Measurements from ENCODE around the gene HES4. TPM values are rescaled to one million over a fixed set of nuclear protein-coding genes. Genes with fewer than 3 reads are reported as not detected.
"Not testable (repeated sequence)": the region's sequence is repeated elsewhere in the genome, so short reads cannot be mapped to it uniquely, and the experiment has no call there.

Gene HES4
- total and polyA plus RNA-seq, 7 donors: 2.3 to 21.8 (median 12.3) TPM

DNA sequence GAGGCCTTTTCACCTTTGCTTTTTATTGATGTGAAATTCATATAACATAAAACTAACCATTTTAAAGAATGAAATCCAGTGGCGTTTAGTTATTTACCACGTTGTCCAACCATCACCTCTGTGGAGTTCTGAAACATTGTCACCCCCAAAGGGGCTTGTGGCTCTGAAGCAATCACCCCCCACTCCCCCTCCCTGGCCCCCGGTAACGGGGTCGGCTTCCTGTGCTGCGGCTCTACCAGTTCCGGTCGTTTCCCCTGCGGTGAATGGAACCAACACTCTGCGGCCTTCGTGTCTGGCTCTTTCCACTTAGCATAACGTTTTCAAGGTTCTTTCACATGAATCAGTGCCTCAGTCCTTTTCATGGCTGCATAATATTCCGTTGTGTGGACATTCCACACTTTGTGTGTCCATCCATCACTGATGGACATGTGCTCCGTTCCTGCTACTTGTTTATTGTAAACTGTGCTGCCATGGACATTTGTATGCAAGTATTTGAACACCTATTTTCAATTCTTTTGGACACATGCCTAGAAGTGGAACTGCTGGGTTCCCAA, 11.6 kb upstream of the HES4 start:
- no peak for DNase-seq
- no peak for ATAC-seq
- TF ChIP-seq, protein P1, sequence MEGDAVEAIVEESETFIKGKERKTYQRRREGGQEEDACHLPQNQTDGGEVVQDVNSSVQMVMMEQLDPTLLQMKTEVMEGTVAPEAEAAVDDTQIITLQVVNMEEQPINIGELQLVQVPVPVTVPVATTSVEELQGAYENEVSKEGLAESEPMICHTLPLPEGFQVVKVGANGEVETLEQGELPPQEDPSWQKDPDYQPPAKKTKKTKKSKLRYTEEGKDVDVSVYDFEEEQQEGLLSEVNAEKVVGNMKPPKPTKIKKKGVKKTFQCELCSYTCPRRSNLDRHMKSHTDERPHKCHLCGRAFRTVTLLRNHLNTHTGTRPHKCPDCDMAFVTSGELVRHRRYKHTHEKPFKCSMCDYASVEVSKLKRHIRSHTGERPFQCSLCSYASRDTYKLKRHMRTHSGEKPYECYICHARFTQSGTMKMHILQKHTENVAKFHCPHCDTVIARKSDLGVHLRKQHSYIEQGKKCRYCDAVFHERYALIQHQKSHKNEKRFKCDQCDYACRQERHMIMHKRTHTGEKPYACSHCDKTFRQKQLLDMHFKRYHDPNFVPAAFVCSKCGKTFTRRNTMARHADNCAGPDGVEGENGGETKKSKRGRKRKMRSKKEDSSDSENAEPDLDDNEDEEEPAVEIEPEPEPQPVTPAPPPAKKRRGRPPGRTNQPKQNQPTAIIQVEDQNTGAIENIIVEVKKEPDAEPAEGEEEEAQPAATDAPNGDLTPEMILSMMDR (IDR thresholded peaks at IDR 0.05): no peak

DNA sequence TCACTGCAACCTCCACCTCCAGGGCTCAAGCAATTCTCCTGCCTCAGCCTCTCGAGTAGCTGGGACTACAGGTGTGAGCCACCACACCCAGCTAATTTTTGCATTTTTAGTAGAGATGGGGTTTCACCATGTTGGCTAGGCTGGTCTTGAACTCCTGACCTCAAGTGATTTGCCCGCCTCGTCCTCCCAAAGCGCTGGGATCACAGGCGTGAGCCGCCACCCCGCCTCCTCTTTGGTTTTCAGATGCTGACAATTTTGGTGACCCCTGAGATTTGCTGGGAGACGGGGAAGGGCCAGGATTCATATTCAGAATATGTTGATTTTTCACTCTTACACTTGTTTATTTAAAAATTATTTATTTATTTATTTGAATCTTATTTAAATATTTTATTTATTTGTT, 10.2 kb upstream of the HES4 start:
- intact Hi-C loops (cut with DNase I): not testable (repeated sequence)
- WGBS, 3 donors: 88 to 96% (median 91%) methylated on average over 8 of the region's 8 CpGs

More for the DNA sequence above, 11.6 kb upstream of the HES4 start:
- Histone ChIP-seq H3K36me3 (ENCODE audit: insufficient read depth in 1 of 2, low read depth in 1 of 2) (no peaks in the 10 kb centered on the region), H3K27me3 (ENCODE audit: insufficient read depth in 3 of 3, low read length in 2 of 3) (peaks cover 0 to 3% (median 0%) of the 10 kb centered on the region in 3 donors), H3K4me1 (peaks cover 11% of the 10 kb centered on the region), H3K27ac (no peak overlapping the region), H3K4me3 (no peak overlapping the region), H3K9me3 (no peaks in the 10 kb centered on the region)
- 84% methylated on average over 14 of the region's 14 CpGs for WGBS, 3 donors
- intact Hi-C loops (cut with DNase I): no loop called here

DNA sequence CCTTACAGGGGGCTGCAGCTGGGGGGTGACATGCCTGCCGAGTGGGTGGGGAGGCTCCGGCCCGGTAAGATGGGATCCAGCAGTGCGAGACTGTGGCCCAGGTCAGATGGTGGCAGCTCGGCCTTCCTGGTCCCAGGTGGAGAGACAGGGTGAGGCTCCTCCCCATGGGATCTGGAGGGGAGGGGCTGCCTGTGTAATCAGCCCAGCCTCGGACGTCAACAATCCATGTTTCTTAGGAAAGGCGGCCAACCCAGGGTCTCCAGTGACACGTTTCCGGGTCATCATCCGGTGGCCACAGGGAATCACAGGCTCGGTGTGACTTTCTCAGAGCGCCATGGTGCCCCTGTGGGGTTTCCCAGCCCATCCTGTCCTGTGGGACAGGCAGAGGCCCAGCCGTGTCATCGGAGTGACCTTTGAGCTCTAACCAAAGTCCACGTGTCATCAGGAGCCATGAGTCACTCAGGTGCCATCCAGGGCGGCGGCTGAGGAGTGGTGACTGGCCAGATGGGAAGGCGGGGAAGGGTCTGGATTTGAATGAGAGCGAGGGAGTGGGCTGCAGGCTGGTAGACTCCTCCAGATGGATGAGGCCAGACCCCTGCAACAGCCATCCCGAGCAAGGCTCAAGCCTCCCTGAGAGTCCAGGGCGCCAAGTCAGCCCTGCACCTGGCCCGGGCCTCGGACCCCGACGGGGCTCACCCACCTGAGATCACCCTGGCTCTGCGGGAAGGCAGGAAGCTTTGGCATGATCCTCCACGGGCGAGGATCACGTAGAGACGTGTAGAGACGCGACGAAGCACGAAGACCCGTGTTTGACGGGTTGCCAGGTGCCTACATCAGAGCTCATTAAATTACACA, 6.6 kb upstream of the HES4 start:
- peak in 1 of 2 donors; percentile 45 for DNase-seq
- intact Hi-C loops (cut with DNase I): no loop called here
- Histone ChIP-seq H3K9me3 (no peaks in the 10 kb centered on the region), H3K4me3 (no peak overlapping the region), H3K27ac (no peak overlapping the region), H3K4me1 (peaks cover 11% of the 10 kb centered on the region), H3K27me3 (ENCODE audit: insufficient read depth in 3 of 3, low read length in 2 of 3) (peaks cover 0 to 3% (median 0%) of the 10 kb centered on the region in 3 donors), H3K36me3 (ENCODE audit: insufficient read depth in 1 of 2, low read depth in 1 of 2) (no peaks in the 10 kb centered on the region)
- 73 to 84% (median 74%) methylated on average over 37 of the region's 37 CpGs for WGBS, 3 donors
- TF ChIP-seq, protein P1 (IDR thresholded peaks at IDR 0.05): no peak
- ATAC-seq: no peak

More for the DNA sequence above, 10.2 kb upstream of the HES4 start:
- H3K27ac ChIP-seq; H3K9me3 ChIP-seq; H3K27me3 ChIP-seq (ENCODE audit: insufficient read depth in 3 of 3, low read length in 2 of 3); H3K4me3 ChIP-seq; H3K36me3 ChIP-seq (ENCODE audit: insufficient read depth in 1 of 2, low read depth in 1 of 2); ATAC-seq: not testable (repeated sequence)
- H3K4me1 ChIP-seq: peaks cover 17% of the 10 kb centered on the region
- DNase-seq: peak in 1 of 2 donors; percentile 38

DNA sequence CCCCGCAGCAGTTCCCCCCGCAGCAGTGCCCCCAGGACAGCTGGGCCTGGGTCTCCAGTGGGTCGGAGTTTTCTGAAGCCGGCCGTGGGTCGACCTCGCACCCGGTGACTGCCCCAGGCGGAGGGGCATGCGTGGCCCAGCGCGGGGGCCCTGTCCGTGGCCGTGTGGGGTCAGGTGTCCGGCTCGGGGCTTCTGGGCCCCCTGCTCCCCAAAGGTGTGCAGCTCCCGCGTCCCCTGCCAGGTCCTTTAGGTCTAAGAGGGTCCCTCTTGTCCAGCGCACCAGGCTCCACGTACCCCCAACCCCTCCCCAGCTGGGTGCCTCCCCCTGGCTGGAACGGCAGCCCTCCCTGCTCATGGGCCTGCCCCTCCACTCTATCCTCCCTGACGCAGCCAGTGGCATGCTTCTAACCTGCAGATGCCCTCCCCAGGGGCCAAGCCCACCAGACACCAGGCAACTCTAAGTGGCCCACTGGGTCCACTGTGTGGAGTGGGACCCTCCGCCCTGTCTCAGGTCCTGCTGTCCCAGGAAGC, 5.9 kb upstream of the HES4 start:
- H3K27ac ChIP-seq: no peak overlapping the region

More for the DNA sequence above, 5.9 kb upstream of the HES4 start:
- TF ChIP-seq, protein P1 (IDR thresholded peaks at IDR 0.05): no peak
- intact Hi-C loops (cut with DNase I): no loop called here
- Histone ChIP-seq H3K36me3 (ENCODE audit: insufficient read depth in 1 of 2, low read depth in 1 of 2) (no peaks in the 10 kb centered on the region), H3K4me1 (peaks cover 11% of the 10 kb centered on the region), H3K27me3 (ENCODE audit: insufficient read depth in 3 of 3, low read length in 2 of 3) (peaks cover 0 to 3% (median 0%) of the 10 kb centered on the region in 3 donors), H3K4me3 (no peak overlapping the region), H3K9me3 (no peaks in the 10 kb centered on the region)
- WGBS, 3 donors: 33 to 47% (median 38%) methylated on average over 18 to 23 of the region's 23 CpGs
- peak; percentile 12 to 51 for DNase-seq
- ATAC-seq: no peak

All from psoas muscle (tissue), 8 donors.